Panc1 (cell line): Measurements from ENCODE around the gene STK39. TPM values are rescaled to one million over a fixed set of nuclear protein-coding genes. Genes with fewer than 3 reads are reported as not detected.
A peak's percentile ranks its signal among the peaks of the same experiment; 100 is the strongest.

Source experiments
- ATAC-seq: fragments of 200-7000 bp; cut with Tn5 transposase; 2 replicates; pipeline ENCODE4 v1.9.1; 2020; ENCODE audit warnings: mild to moderate bottlenecking, moderate library complexity
- BruUV-seq: library from RNA; stranded (reverse); fragments of 400-500 nt; replicated peaks from 2 replicates; lab custom pipeline; 2021; lab: Mats Ljungman, UMichigan
- CTCF ChIA-PET: fragments of 300-600 bp; sonication (Branson Sonifier 250); formaldehyde crosslinking; loops from one replicate; lab custom pipeline; 2022; ENCODE audit warnings: antibody characterized with exemption; lab: Charles Lee
- POLR2A ChIA-PET: fragments of 300-600 bp; sonication (Branson Sonifier 250); formaldehyde crosslinking; loops from one replicate; lab custom pipeline; 2022; ENCODE audit warnings: antibody characterized with exemption; lab: Charles Lee
- DNase-seq: peaks from one replicate; pipeline ENCODE4 v3.0.0-alpha.2; 2010; ENCODE audit warnings: low read depth, low spot score
- H3K27ac ChIP-seq: 2 replicates; pipeline ENCODE4 v1.5.1; 2011; ENCODE audit warnings: mild to moderate bottlenecking, low read length, inconsistent platforms
- H3K27me3 ChIP-seq: fragments of 200-500 bp; sonication (Bioruptor generic); 2 replicates; pipeline ENCODE4 v1.6.0; 2014; ENCODE audit warnings: low read length, inconsistent platforms; ENCODE audit not compliant: control insufficient read depth, insufficient read depth
- H3K36me3 ChIP-seq: fragments of 200-500 bp; sonication (Bioruptor generic); 2 replicates; pipeline ENCODE4 v1.5.1; 2014; ENCODE audit warnings: inconsistent platforms, mild to moderate bottlenecking, low read length, moderate library complexity; ENCODE audit not compliant: control insufficient read depth, insufficient read depth
- H3K4me1 ChIP-seq: 2 replicates; pipeline ENCODE4 v1.5.1; 2011; ENCODE audit warnings: inconsistent platforms, mild to moderate bottlenecking, low read length, moderate library complexity; ENCODE audit not compliant: control insufficient read depth, insufficient read depth
- H3K4me3 ChIP-seq, 2 experiments: 2 replicates each; pipeline ENCODE4 v1.5.1; 2011 to 2012; ENCODE audit warnings: low read depth in 2 of 2, low read length in 2 of 2, mild to moderate bottlenecking in 2 of 2, inconsistent platforms in 1 of 2, moderate library complexity in 1 of 2
- H3K9me3 ChIP-seq: fragments of 200-500 bp; sonication (Bioruptor generic); 2 replicates; pipeline ENCODE4 v1.5.1; 2014; ENCODE audit warnings: low read depth, mild to moderate bottlenecking, inconsistent platforms, low read length, moderate library complexity; ENCODE audit not compliant: control insufficient read depth, insufficient read depth
- POLR2AphosphoS5 ChIP-seq: IDR thresholded peaks from 2 replicates; pipeline ENCODE4 v1.6.1; 2012; ENCODE audit warnings: mild to moderate bottlenecking, low read depth, low read length, moderate library complexity
- SIN3A ChIP-seq: IDR thresholded peaks from 2 replicates; pipeline ENCODE4 v1.6.1; 2012; ENCODE audit warnings: low read depth, mild to moderate bottlenecking, low read length, moderate library complexity, borderline replicate concordance; ENCODE audit not compliant: insufficient read depth
- TCF7L2 ChIP-seq: IDR thresholded peaks from 2 replicates; pipeline ENCODE4 v1.6.1; 2011; ENCODE audit warnings: mild to moderate bottlenecking, low read depth, low read length, inconsistent platforms
- in situ Hi-C: cut with HindIII; loops from 2 replicates; pipeline ENCODE4 v1.10.0; 2016; ENCODE audit warnings: low sequenced_read_pairs, low pct_unique_long_range_greater_than_20kb
- intact Hi-C: fragments of 100-400 bp; cut with micrococcal nuclease; formaldehyde crosslinking; loops from one replicate; pipeline ENCODE4 v1.10.0; 2022; ENCODE audit not compliant: unreplicated experiment
- total RNA-seq: library from RNA; stranded (reverse); gene quantifications from one replicate; pipeline ENCODE4 v1.2.1, GENCODE V29; 2021; ENCODE audit not compliant: unreplicated experiment
- TF ChIP-seq, protein P1 (sequence below), 2 experiments: IDR thresholded peaks; 2 replicates each; pipeline ENCODE4 v1.6.1; 2011 to 2012; ENCODE audit warnings: low read depth in 2 of 2, control low read depth in 1 of 2, low read length in 1 of 2, mild to moderate bottlenecking in 1 of 2, moderate library complexity in 1 of 2; ENCODE audit not compliant: insufficient read depth in 1 of 2
- TF ChIP-seq, protein P2 (sequence below): fragments of 450-650 bp; IDR thresholded peaks from 2 replicates; pipeline ENCODE4 v1.5.1; 2017; ENCODE audit warnings: mild to moderate bottlenecking

The STK39 gene
- total RNA-seq, 1 experiment from 2014 or later, result 14.0 TPM

DNA sequence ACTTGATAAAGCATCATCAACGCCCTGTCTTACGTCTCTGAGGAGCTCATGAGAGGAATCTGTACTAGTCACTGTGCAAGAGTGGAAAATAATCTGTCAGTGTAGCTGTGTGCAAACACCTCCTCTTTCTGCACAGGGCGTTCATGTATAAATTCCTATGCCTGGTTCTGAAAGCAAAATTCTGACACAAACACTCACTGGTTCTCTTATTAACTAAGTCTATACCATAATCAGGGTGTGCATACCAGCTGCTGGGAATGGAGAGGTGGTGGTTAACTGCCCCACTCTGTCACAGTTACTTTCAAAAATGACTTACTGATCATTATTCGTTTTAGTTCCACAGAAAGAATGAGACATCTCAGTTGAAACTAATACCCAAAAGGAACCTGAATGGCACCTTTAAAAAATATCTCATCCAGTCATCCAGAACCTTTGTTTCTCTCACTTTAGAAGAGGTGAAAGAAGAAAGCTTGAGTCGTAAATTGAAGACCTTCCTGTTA is 35.7 kb downstream of the STK39 start:
- H3K27ac ChIP-seq, result no peak overlapping the region
- CTCF ChIA-PET, result no interaction called here
- POLR2A ChIA-PET, result no interaction called here
- no peak for DNase-seq
- in situ Hi-C loops, result no loop called here
- H3K36me3 ChIP-seq, result no peaks in the 10 kb centered on the region
- BruUV-seq, result no TSS peak
- no peak overlapping the region for H3K4me3 ChIP-seq
- peak; percentile 58; the same call in 1 of the 2 replicates for ATAC-seq
- TF ChIP-seq SIN3A (no peak), POLR2AphosphoS5 (no peak), TCF7L2 (no peak)
- TF ChIP-seq, protein P1, sequence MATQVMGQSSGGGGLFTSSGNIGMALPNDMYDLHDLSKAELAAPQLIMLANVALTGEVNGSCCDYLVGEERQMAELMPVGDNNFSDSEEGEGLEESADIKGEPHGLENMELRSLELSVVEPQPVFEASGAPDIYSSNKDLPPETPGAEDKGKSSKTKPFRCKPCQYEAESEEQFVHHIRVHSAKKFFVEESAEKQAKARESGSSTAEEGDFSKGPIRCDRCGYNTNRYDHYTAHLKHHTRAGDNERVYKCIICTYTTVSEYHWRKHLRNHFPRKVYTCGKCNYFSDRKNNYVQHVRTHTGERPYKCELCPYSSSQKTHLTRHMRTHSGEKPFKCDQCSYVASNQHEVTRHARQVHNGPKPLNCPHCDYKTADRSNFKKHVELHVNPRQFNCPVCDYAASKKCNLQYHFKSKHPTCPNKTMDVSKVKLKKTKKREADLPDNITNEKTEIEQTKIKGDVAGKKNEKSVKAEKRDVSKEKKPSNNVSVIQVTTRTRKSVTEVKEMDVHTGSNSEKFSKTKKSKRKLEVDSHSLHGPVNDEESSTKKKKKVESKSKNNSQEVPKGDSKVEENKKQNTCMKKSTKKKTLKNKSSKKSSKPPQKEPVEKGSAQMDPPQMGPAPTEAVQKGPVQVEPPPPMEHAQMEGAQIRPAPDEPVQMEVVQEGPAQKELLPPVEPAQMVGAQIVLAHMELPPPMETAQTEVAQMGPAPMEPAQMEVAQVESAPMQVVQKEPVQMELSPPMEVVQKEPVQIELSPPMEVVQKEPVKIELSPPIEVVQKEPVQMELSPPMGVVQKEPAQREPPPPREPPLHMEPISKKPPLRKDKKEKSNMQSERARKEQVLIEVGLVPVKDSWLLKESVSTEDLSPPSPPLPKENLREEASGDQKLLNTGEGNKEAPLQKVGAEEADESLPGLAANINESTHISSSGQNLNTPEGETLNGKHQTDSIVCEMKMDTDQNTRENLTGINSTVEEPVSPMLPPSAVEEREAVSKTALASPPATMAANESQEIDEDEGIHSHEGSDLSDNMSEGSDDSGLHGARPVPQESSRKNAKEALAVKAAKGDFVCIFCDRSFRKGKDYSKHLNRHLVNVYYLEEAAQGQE (IDR thresholded peaks at IDR 0.05; ENCODE audit: insufficient read depth in 1 of 2, low read depth in 2 of 2, low read length in 1 of 2), result no peak
- TF ChIP-seq, protein P2, sequence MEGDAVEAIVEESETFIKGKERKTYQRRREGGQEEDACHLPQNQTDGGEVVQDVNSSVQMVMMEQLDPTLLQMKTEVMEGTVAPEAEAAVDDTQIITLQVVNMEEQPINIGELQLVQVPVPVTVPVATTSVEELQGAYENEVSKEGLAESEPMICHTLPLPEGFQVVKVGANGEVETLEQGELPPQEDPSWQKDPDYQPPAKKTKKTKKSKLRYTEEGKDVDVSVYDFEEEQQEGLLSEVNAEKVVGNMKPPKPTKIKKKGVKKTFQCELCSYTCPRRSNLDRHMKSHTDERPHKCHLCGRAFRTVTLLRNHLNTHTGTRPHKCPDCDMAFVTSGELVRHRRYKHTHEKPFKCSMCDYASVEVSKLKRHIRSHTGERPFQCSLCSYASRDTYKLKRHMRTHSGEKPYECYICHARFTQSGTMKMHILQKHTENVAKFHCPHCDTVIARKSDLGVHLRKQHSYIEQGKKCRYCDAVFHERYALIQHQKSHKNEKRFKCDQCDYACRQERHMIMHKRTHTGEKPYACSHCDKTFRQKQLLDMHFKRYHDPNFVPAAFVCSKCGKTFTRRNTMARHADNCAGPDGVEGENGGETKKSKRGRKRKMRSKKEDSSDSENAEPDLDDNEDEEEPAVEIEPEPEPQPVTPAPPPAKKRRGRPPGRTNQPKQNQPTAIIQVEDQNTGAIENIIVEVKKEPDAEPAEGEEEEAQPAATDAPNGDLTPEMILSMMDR, result no peak
- no peaks in the 10 kb centered on the region for H3K9me3 ChIP-seq
- no peaks in the 10 kb centered on the region for H3K27me3 ChIP-seq
- intact Hi-C loops, result no loop called here
- H3K4me1 ChIP-seq, result peaks cover 2% of the 10 kb centered on the region; the same call in 1 of the 2 replicates

DNA sequence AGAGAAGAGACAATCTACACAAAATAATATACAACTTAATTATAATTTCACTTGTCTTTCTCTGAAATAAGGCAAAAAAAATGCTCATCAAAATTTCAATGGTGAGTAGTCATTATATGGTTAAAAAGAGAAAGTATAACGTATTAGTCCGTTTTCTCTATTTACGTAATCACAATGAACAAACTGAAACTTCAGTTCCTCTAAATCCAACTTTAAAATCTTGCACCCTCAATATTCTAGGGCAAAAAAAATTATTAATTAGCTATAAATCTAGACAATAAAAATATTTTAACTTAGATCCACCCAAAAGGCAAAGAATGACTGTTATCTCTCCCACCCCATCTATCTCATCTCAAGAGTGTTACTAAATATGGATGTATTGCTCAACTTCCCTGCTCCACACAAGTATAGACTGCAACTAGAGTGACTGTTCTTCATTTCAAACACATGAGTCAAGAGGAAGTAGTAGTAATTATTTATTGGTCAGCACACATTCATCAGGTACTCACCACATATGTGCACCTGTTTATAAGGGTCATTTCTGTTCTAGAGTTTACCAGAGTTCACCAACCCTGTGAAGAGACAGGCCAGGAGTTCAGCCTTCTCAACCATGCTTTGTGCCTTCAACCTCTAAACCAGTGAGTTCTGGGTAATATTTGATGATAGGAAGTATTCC is 36.4 kb downstream of the STK39 start:
- intact Hi-C loops, result no loop called here
- in situ Hi-C loops, result no loop called here
- H3K27ac ChIP-seq, result no peak overlapping the region
- POLR2A ChIA-PET, result no interaction called here
- H3K4me3 ChIP-seq, result no peak overlapping the region
- peak; percentile 92 for ATAC-seq
- CTCF ChIA-PET, result no interaction called here
- no peaks in the 10 kb centered on the region for H3K27me3 ChIP-seq
- BruUV-seq, result no TSS peak
- no peaks in the 10 kb centered on the region for H3K9me3 ChIP-seq
- H3K4me1 ChIP-seq, result peaks cover 2% of the 10 kb centered on the region; the same call in 1 of the 2 replicates
- DNase-seq, result peak; percentile 75
- TF ChIP-seq POLR2AphosphoS5 (no peak), TCF7L2 (no peak), SIN3A (no peak)
- TF ChIP-seq, protein P2, result no peak
- TF ChIP-seq, protein P1 (IDR thresholded peaks at IDR 0.05; ENCODE audit: insufficient read depth in 1 of 2, low read depth in 2 of 2, low read length in 1 of 2), result no peak
- H3K36me3 ChIP-seq, result no peaks in the 10 kb centered on the region
